K562 (cell line): Measurements from ENCODE around the gene SNX9. TPM values are rescaled to one million over a fixed set of nuclear protein-coding genes. Genes with fewer than 3 reads are reported as not detected.

Source experiments
- ATAC-seq: fragments of 200-7000 bp; cut with Tn5 transposase; 3 replicates; pipeline ENCODE4 v1.9.1; 2020; ENCODE audit warnings: moderate library complexity
- BruUV-seq: library from RNA; stranded (reverse); fragments of 400-500 nt; replicated peaks from 2 replicates; lab custom pipeline; 2021; lab: Mats Ljungman, UMichigan
- CTCF ChIA-PET: fragments of 300-600 bp; formaldehyde crosslinking; extraction: SDS; loops from one replicate; lab custom pipeline; 2021; ENCODE audit warnings: low intra/inter-chr PET ratio; lab: Yijun Ruan, JAX
- POLR2A ChIA-PET: fragments of 300-600, 350-650 bp; sonication (Branson Sonifier 250); formaldehyde crosslinking; extraction: SDS; loops from one replicate; lab custom pipeline; 2021; ENCODE audit warnings: antibody characterized with exemption, inconsistent platforms; lab: Yijun Ruan, JAX
- DNase-seq, 4 experiments: peaks; one replicate each; pipeline versions ENCODE4 v3.0.0 to v3.0.0-alpha.2; 2011 to 2018; ENCODE audit warnings: low spot score in 3 of 4, mixed read lengths in 3 of 4; ENCODE audit errors: extremely low read depth in 1 of 4
- FAIRE-seq: peaks from 2 replicates; lab custom pipeline; 2011; peaks lifted over from hg19 to GRCh38; lab: Jason Lieb, UNC
- H2AFZ ChIP-seq: 2 replicates; pipeline ENCODE4 v1.6.0; 2011; ENCODE audit warnings: low read depth, low read length, control low read depth, inconsistent platforms
- H3K27ac ChIP-seq: fragments of 200-600 bp; 3 replicates; pipeline ENCODE4 v1.8.0; 2011; ENCODE audit warnings: low read depth, mild to moderate bottlenecking, control low read depth, inconsistent platforms, low read length, moderate library complexity, mixed read lengths; ENCODE audit errors: extremely low read depth
- H3K27me3 ChIP-seq, 2 experiments: fragments of 300-600 bp in 1 of 2; 2 replicates in 1 of 2; 3 replicates in 1 of 2; pipeline versions ENCODE4 v1.6.0 to v1.8.0; 2011; ENCODE audit warnings: inconsistent platforms in 2 of 2, low read length in 2 of 2, mild to moderate bottlenecking in 1 of 2, mixed read lengths in 1 of 2, moderate library complexity in 1 of 2; ENCODE audit not compliant: control insufficient read depth in 2 of 2, insufficient read depth in 2 of 2
- H3K36me3 ChIP-seq: fragments of 300-600 bp; 3 replicates; pipeline ENCODE4 v1.8.0; 2011; ENCODE audit warnings: mild to moderate bottlenecking, low read length, inconsistent platforms; ENCODE audit not compliant: control insufficient read depth, insufficient read depth
- H3K4me1 ChIP-seq, 2 experiments: fragments of 200-600 bp in 1 of 2; replicated peaks in 1 of 2; 2 replicates in 1 of 2; 3 replicates in 1 of 2; pipeline versions ENCODE4 v1.5.1 to v1.8.0; 2011; ENCODE audit warnings: inconsistent platforms in 2 of 2, low read length in 2 of 2, mild to moderate bottlenecking in 1 of 2, mixed read lengths in 1 of 2, moderate library complexity in 1 of 2; ENCODE audit not compliant: control insufficient read depth in 2 of 2, insufficient read depth in 2 of 2
- H3K4me2 ChIP-seq: 2 replicates; pipeline ENCODE4 v1.6.1; 2011; ENCODE audit warnings: low read length, control low read depth, inconsistent platforms, mixed read lengths; ENCODE audit not compliant: insufficient read depth
- H3K4me3 ChIP-seq: fragments of 200-600 bp; sonication (generic), shearing (Covaris generic); 2 replicates; pipeline ENCODE4 v1.5.1; 2016; ENCODE audit warnings: control low read depth, inconsistent platforms
- H3K79me2 ChIP-seq: fragments of 200-600 bp; 3 replicates; pipeline ENCODE4 v1.8.0; 2011; ENCODE audit warnings: low read length, inconsistent platforms; ENCODE audit not compliant: control insufficient read depth, insufficient read depth
- H3K9ac ChIP-seq, 2 experiments: 2 replicates each; pipeline versions ENCODE4 v1.6.0 to v1.6.1; 2011; ENCODE audit warnings: low read depth in 2 of 2, low read length in 2 of 2, control low read depth in 1 of 2, inconsistent platforms in 1 of 2, mild to moderate bottlenecking in 1 of 2, mixed read lengths in 1 of 2; ENCODE audit not compliant: insufficient read depth in 1 of 2
- H3K9me1 ChIP-seq: one replicate; pipeline ENCODE4 v1.6.0; 2011; ENCODE audit warnings: inconsistent platforms, mild to moderate bottlenecking, low read length, moderate library complexity; ENCODE audit not compliant: control insufficient read depth, insufficient read depth
- H3K9me3 ChIP-seq: replicated peaks from 2 replicates; pipeline ENCODE4 v1.5.1; 2011; ENCODE audit warnings: low read depth, low read length, inconsistent platforms; ENCODE audit not compliant: control insufficient read depth, insufficient read depth
- H4K20me1 ChIP-seq: replicated peaks from 2 replicates; pipeline ENCODE4 v1.6.1; 2011; ENCODE audit warnings: low read length, inconsistent platforms, mixed read lengths; ENCODE audit not compliant: control insufficient read depth, insufficient read depth
- BHLHE40 ChIP-seq: IDR thresholded peaks from 2 replicates; pipeline ENCODE4 v1.6.1; 2011; ENCODE audit warnings: low read length, improper control_type of control experiment
- CTBP1 ChIP-seq: fragments of 450-650 bp; IDR thresholded peaks from 2 replicates; pipeline ENCODE4 v1.6.1; 2016; ENCODE audit warnings: borderline replicate concordance
- GTF2E2 ChIP-seq: fragments of 200-800 bp; sonication (Bioruptor generic); IDR thresholded peaks from 2 replicates; pipeline ENCODE4 v1.6.1; 2016; ENCODE audit warnings: missing genetic modification characterization, missing compliant biosample characterization
- NKRF ChIP-seq: fragments of 450-650 bp; IDR thresholded peaks from 2 replicates; pipeline ENCODE4 v1.6.1; 2016; ENCODE audit warnings: borderline replicate concordance
- POLR2A ChIP-seq: fragments of 450-650 bp; conservative IDR thresholded peaks from 2 replicates; pipeline ENCODE4 v1.6.1; 2016
- RBM34 ChIP-seq: fragments of 200-400 bp; formaldehyde crosslinking; IDR thresholded peaks from 2 replicates; pipeline ENCODE4 v1.6.1; 2018; ENCODE audit warnings: low read length, borderline replicate concordance; ENCODE audit not compliant: insufficient read depth
- SPI1 ChIP-seq: IDR thresholded peaks from 2 replicates; pipeline ENCODE4 v1.6.1; 2011; ENCODE audit warnings: low read depth, low read length, control low read depth, borderline replicate concordance
- SUPT5H ChIP-seq: fragments of 450-650 bp; IDR thresholded peaks from 2 replicates; pipeline ENCODE4 v1.6.1; 2016
- TOE1 ChIP-seq, 2 experiments: fragments of 450-650 bp in 1 of 2; sonication (generic) in 1 of 2; formaldehyde crosslinking in 1 of 2; IDR thresholded peaks; 2 replicates each; pipeline versions ENCODE4 v1.7.1 to v1.8.0; 2016 to 2022; ENCODE audit warnings: borderline replicate concordance in 2 of 2, mild to moderate bottlenecking in 2 of 2, antibody characterized with exemption in 1 of 2, inconsistent platforms in 1 of 2, low read depth in 1 of 2, missing genetic modification reagents in 1 of 2, moderate library complexity in 1 of 2
- U2AF1 ChIP-seq: fragments of 200-400 bp; formaldehyde crosslinking; optimal IDR thresholded peaks from 2 replicates; pipeline ENCODE3; 2017; ENCODE audit warnings: mild to moderate bottlenecking, low read depth, low read length, moderate library complexity
- VEZF1 ChIP-seq: fragments of 200-800 bp; sonication (Bioruptor generic); IDR thresholded peaks from 2 replicates; pipeline ENCODE4 v1.6.1; 2017; ENCODE audit warnings: missing genetic modification characterization, missing compliant biosample characterization
- WGBS: fragments of 100-300 bp; shearing (Covaris generic); methylation state at CpG from one replicate; pipeline ENCODE4 v1.1.6; 2016; ENCODE audit warnings: low coverage, mixed read lengths; ENCODE audit not compliant: insufficient coverage; ENCODE audit errors: missing lambda C conversion rate; 5-methylcytosine and 5-hydroxymethylcytosine counted together
- in situ Hi-C: fragments of 300-500 bp; cut with MboI; formaldehyde crosslinking; loops from 4 replicates; pipeline ENCODE4 v1.15.0; 2018; ENCODE audit warnings: inconsistent platforms, mixed read lengths
- intact Hi-C: fragments of 100-400 bp; cut with micrococcal nuclease; formaldehyde crosslinking; loops from 2 replicates; pipeline ENCODE4 v1.14.2; 2022
- polyA plus RNA-seq, 8 experiments: library from polyadenylated mRNA; depleted of rRNA in 4 of 8; stranded (reverse) in 5 of 8; unstranded in 3 of 8; fragments of >200 nt; fragmentation: Nextera tagmentation in 2 of 8; fragmentation: Illumina TruSeq in 1 of 8; extraction: Ambion mirVana in 2 of 8; extraction: Trizol in 1 of 8; gene quantifications; 2 replicates each; pipeline versions ENCODE4 v1.2.1 to v1.2.3, GENCODE V29; 2011 to 2014; ENCODE audit warnings: inconsistent platforms in 1 of 8, missing spikeins in 1 of 8
- total RNA-seq, 7 experiments: library from RNA; depleted of rRNA in 6 of 7; stranded (reverse); fragments of >200 nt in 6 of 7; fragmentation: Illumina TruSeq in 2 of 7; extraction: Trizol in 2 of 7; gene quantifications; 2 replicates each; pipeline versions ENCODE4 v1.2.1 to v1.2.3, GENCODE V29; 2011 to 2021; ENCODE audit warnings: low replicate concordance in 1 of 7
- TF ChIP-seq, protein P1 (sequence below): IDR thresholded peaks from 2 replicates; pipeline ENCODE4 v1.6.1; 2011; ENCODE audit warnings: borderline replicate concordance, low read depth, mild to moderate bottlenecking, moderate library complexity, low read length; ENCODE audit not compliant: insufficient read depth, poor library complexity, severe bottlenecking

The SNX9 gene
- total and polyA plus RNA-seq, 9 of the 15 experiments (the other 6 are each of a cell fraction or from before 2014, with no cell fraction given), result 6.0 to 81.7 (median 57.1) TPM

- FAIRE-seq, result no peak
- 92% methylated on average over 4 of the region's 4 CpGs for WGBS
- Histone ChIP-seq H3K4me1 (peaks cover 4 to 12% of the 10 kb centered on the region in 2 experiments; a peak in 4 of 5 replicates), H3K27ac (no peak overlapping the region), H3K4me3 (no peak overlapping the region), H2AFZ (no peak overlapping the region), H4K20me1 (peaks cover 8% of the 10 kb centered on the region; the same call in 1 of the 2 replicates), H3K36me3 (peaks cover 80% of the 10 kb centered on the region), H3K9ac (no peak overlapping the region), H3K27me3 (no peaks in the 10 kb centered on the region), H3K4me2 (no peak overlapping the region), H3K79me2 (peaks cover 32% of the 10 kb centered on the region), H3K9me3 (no peaks in the 10 kb centered on the region), H3K9me1 (peaks cover 4% of the 10 kb centered on the region)
- intact Hi-C loops (no loop called here), in situ Hi-C loops (no loop called here)
- no peak for DNase-seq
- ChIA-PET POLR2A (interaction anchor here (0.6 to 2.2 kb wide), 4 partner anchors 9 to 443 kb away, joined by 3 to 11 read pairs (median 5); no protein-coding TSS in a partner anchor), CTCF (no interaction called here)
- ATAC-seq, result no peak
- no TSS peak for BruUV-seq
- no peak for TF ChIP-seq NKRF
- no peak for TF ChIP-seq POLR2A
- no peak for TF ChIP-seq GTF2E2 (tag)
- no peak for TF ChIP-seq U2AF1
- no peak for TF ChIP-seq TOE1 (IDR thresholded peaks at IDR 0.05; ENCODE audit: borderline replicate concordance)
- no peak for TF ChIP-seq TOE1 (CRISPR knock-in tag; IDR thresholded peaks at IDR 0.05; ENCODE audit: borderline replicate concordance, low read depth)
- TF ChIP-seq, protein P1, sequence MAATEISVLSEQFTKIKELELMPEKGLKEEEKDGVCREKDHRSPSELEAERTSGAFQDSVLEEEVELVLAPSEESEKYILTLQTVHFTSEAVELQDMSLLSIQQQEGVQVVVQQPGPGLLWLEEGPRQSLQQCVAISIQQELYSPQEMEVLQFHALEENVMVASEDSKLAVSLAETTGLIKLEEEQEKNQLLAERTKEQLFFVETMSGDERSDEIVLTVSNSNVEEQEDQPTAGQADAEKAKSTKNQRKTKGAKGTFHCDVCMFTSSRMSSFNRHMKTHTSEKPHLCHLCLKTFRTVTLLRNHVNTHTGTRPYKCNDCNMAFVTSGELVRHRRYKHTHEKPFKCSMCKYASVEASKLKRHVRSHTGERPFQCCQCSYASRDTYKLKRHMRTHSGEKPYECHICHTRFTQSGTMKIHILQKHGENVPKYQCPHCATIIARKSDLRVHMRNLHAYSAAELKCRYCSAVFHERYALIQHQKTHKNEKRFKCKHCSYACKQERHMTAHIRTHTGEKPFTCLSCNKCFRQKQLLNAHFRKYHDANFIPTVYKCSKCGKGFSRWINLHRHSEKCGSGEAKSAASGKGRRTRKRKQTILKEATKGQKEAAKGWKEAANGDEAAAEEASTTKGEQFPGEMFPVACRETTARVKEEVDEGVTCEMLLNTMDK, result no peak
- no peak for TF ChIP-seq RBM34
- TF ChIP-seq CTBP1, result no peak
- TF ChIP-seq VEZF1 (CRISPR knock-in tag), result no peak
- TF ChIP-seq SPI1, result no peak
- no peak for TF ChIP-seq BHLHE40
- TF ChIP-seq SUPT5H, result no peak
Observed at GRCh38 chr6:157896932-157897331, 73.9 kb downstream of the SNX9 start.
